ENCODE results near the gene EEF1B2.

- no peak for TF ChIP-seq CTCF (IDR thresholded peaks at IDR 0.05)
- TF ChIP-seq POLR2A (IDR thresholded peaks at IDR 0.05), result no peak
Observed at GRCh38 chr2:206176121-206176520, 16.4 kb downstream of the EEF1B2 start.

Data from adrenal gland (tissue), 5 donors.